Body of pancreas (tissue), 4 donors: Measurements from ENCODE around the gene PHKB. TPM values are rescaled to one million over a fixed set of nuclear protein-coding genes. Genes with fewer than 3 reads are reported as not detected.
"Not testable (repeated sequence)": the region's sequence is repeated elsewhere in the genome, so short reads cannot be mapped to it uniquely, and the experiment has no call there.

Experiments used
- ATAC-seq: fragments of 150-250 bp; one replicate; pipeline ENCODE4 v1.9.1; 2016
- DNase-seq, 4 donors: peaks; one replicate each; pipeline ENCODE4 v3.0.0-alpha.2; 2019
- H3K27ac ChIP-seq, 4 donors: fragments of 200-600 bp; sonication (generic); 1 replicate in 3 of 4; 2 replicates in 1 of 4; pipeline versions ENCODE4 v1.5.1 to v1.6.1; 2016 to 2019; ENCODE audit warnings: mild to moderate bottlenecking in 1 of 4, mixed read lengths in 1 of 4, moderate library complexity in 1 of 4
- H3K27me3 ChIP-seq, 2 donors: fragments of 200-600 bp; sonication (generic); one replicate each; pipeline ENCODE4 v1.6.0; 2016; ENCODE audit warnings: mild to moderate bottlenecking in 1 of 2
- H3K36me3 ChIP-seq, 2 donors: fragments of 200-600 bp; sonication (generic); replicated peaks in 1 of 2; 2 replicates each; pipeline ENCODE4 v1.5.1; 2016; ENCODE audit warnings: low read depth in 2 of 2; ENCODE audit not compliant: insufficient read depth in 1 of 2
- H3K4me1 ChIP-seq: fragments of 200-600 bp; sonication (generic); one replicate; pipeline ENCODE4 v1.6.0; 2016
- H3K4me3 ChIP-seq, 2 donors: fragments of 200-600 bp; sonication (generic); 1 replicate in 1 of 2; 2 replicates in 1 of 2; pipeline ENCODE4 v1.5.1; 2016 to 2019
- H3K9me3 ChIP-seq, 3 donors: fragments of 200-600 bp; sonication (generic); 1 replicate in 2 of 3; 2 replicates in 1 of 3; pipeline ENCODE4 v1.5.1; 2016
- CTCF ChIP-seq, 7 experiments: fragments of 450-650 bp in 4 of 7; fragments of 200-600 bp in 3 of 7; sonication (generic) in 3 of 7; IDR thresholded peaks; one replicate each; pipeline ENCODE4 v1.5.1; 2016 to 2019; ENCODE audit warnings: antibody characterized with exemption in 7 of 7
- POLR2A ChIP-seq, 3 donors: fragments of 450-650 bp; IDR thresholded peaks; one replicate each; pipeline ENCODE4 v1.6.1; 2016; ENCODE audit warnings: antibody characterized with exemption in 3 of 3, mild to moderate bottlenecking in 2 of 3
- WGBS, 2 donors: methylation state at CpG; one replicate each; pipeline ENCODE4 v1.1.5; 2017; 5-methylcytosine and 5-hydroxymethylcytosine counted together
- intact Hi-C: fragments of 100-400 bp; cut with DNase I; formaldehyde crosslinking; loops from one replicate; pipeline ENCODE4 v1.15.1; 2023
- total RNA-seq, 2 donors: library from RNA; depleted of rRNA; stranded (reverse); fragments of >200 nt; gene quantifications; one replicate each; pipeline ENCODE4 v1.1.0, GENCODE V29; 2016

The PHKB gene
- total RNA-seq, 2 donors from 2014 or later: 41.5 to 72.5 TPM

- 93 to 94% methylated on average over 6 to 11 of the region's 11 CpGs for WGBS, 2 donors
- TF ChIP-seq CTCF (IDR thresholded peaks at IDR 0.05) (no peak), POLR2A (IDR thresholded peaks at IDR 0.05) (no peak)
- Histone ChIP-seq H3K4me1 (no peaks in the 10 kb centered on the region), H3K36me3 (no peaks in the 10 kb centered on the region), H3K27ac (no peak overlapping the region), H3K27me3 (no peaks in the 10 kb centered on the region), H3K9me3 (no peaks in the 10 kb centered on the region), H3K4me3 (no peak overlapping the region)
- DNase-seq: no peak
- intact Hi-C loops: no loop called here
- ATAC-seq: no peak
These were observed 92.9 kb downstream of the PHKB start for GRCh38 chr16:47553853-47554564.

- 90 to 92% methylated on average over 7 to 8 of the region's 8 CpGs for WGBS, 2 donors
- H3K27me3 ChIP-seq, ATAC-seq, H3K36me3 ChIP-seq, intact Hi-C loops, H3K4me1 ChIP-seq, H3K4me3 ChIP-seq, DNase-seq, H3K9me3 ChIP-seq, H3K27ac ChIP-seq: not testable (repeated sequence)
These were observed 93.5 kb downstream of the PHKB start for GRCh38 chr16:47554587-47554986.

- no peak overlapping the region for H3K27ac ChIP-seq
- H3K4me3 ChIP-seq: no peak overlapping the region
- ATAC-seq (no peak), DNase-seq (no peak)
- TF ChIP-seq CTCF (IDR thresholded peaks at IDR 0.05) (no peak), POLR2A (IDR thresholded peaks at IDR 0.05) (no peak)
- no peaks in the 10 kb centered on the region for H3K27me3 ChIP-seq
- intact Hi-C loops: no loop called here
- H3K36me3 ChIP-seq: no peaks in the 10 kb centered on the region
- no peaks in the 10 kb centered on the region for H3K9me3 ChIP-seq
- H3K4me1 ChIP-seq: no peaks in the 10 kb centered on the region
- 91 to 96% methylated on average over 1 of the region's 1 CpG for WGBS, 2 donors
These were observed 100.2 kb downstream of the PHKB start for GRCh38 chr16:47561286-47561685.

GRCh38 chr16:47562366-47562765 is 101.2 kb downstream of the PHKB start:
- Histone ChIP-seq H3K9me3 (no peaks in the 10 kb centered on the region), H3K27me3 (no peaks in the 10 kb centered on the region), H3K36me3 (no peaks in the 10 kb centered on the region), H3K4me1 (no peaks in the 10 kb centered on the region), H3K27ac (no peak overlapping the region), H3K4me3 (no peak overlapping the region)
- DNase-seq (no peak), ATAC-seq (no peak)
- intact Hi-C loops: no loop called here
- TF ChIP-seq POLR2A (IDR thresholded peaks at IDR 0.05) (no peak), CTCF (IDR thresholded peaks at IDR 0.05) (no peak)

GRCh38 chr16:47565454-47565853 is 104.3 kb downstream of the PHKB start:
- intact Hi-C loops: no loop called here
- ATAC-seq (no peak), DNase-seq (peak in 3 of 4 donors; percentile 16 to 74 (median 29))
- H3K27me3 ChIP-seq: no peaks in the 10 kb centered on the region
- no peaks in the 10 kb centered on the region for H3K9me3 ChIP-seq
- no peaks in the 10 kb centered on the region for H3K4me1 ChIP-seq
- peak overlapping the region in 1 of 4 donors; percentile 59 for H3K27ac ChIP-seq
- no peak for TF ChIP-seq CTCF (IDR thresholded peaks at IDR 0.05)
- TF ChIP-seq POLR2A (IDR thresholded peaks at IDR 0.05): no peak
- H3K4me3 ChIP-seq: no peak overlapping the region
- no peaks in the 10 kb centered on the region for H3K36me3 ChIP-seq
- WGBS, 2 donors: 66 to 88% methylated on average over 6 of the region's 6 CpGs
